ENCODE data around the gene CMPK1.

The CMPK1 gene

GRCh38 chr1:47390843-47391242 lies 57.3 kb downstream of the CMPK1 start:
- Histone ChIP-seq H3K4me3 (ENCODE audit: low read length) (no peak overlapping the region), H3K9me3 (ENCODE audit: control insufficient read depth, insufficient read depth, low read length) (no peaks in the 10 kb centered on the region), H3K79me2 (ENCODE audit: control insufficient read depth, low read length) (no peaks in the 10 kb centered on the region), H3K9me2 (replicated peaks; ENCODE audit: control insufficient read depth, low read length) (no peaks in the 10 kb centered on the region), H3K36me3 (ENCODE audit: control insufficient read depth, low read length) (no peaks in the 10 kb centered on the region), H3F3A (ENCODE audit: control insufficient read depth, insufficient read depth) (no peaks in the 10 kb centered on the region), H4K20me1 (ENCODE audit: control insufficient read depth, insufficient read depth, low read depth, low read length) (peaks cover 4% of the 10 kb centered on the region; the same call in 1 of the 2 replicates), H3K27me3 (ENCODE audit: control insufficient read depth, low read length) (no peaks in the 10 kb centered on the region), H3K4me1 (ENCODE audit: control insufficient read depth, low read length) (no peaks in the 10 kb centered on the region), H3K4me2 (ENCODE audit: low read length) (no peak overlapping the region), H3K27ac (ENCODE audit: low read depth, low read length) (no peak overlapping the region)
- no peak for TF ChIP-seq EZH2phosphoT487 (IDR thresholded peaks at IDR 0.05; ENCODE audit: borderline replicate concordance, low read length)
- TF ChIP-seq, protein P1, sequence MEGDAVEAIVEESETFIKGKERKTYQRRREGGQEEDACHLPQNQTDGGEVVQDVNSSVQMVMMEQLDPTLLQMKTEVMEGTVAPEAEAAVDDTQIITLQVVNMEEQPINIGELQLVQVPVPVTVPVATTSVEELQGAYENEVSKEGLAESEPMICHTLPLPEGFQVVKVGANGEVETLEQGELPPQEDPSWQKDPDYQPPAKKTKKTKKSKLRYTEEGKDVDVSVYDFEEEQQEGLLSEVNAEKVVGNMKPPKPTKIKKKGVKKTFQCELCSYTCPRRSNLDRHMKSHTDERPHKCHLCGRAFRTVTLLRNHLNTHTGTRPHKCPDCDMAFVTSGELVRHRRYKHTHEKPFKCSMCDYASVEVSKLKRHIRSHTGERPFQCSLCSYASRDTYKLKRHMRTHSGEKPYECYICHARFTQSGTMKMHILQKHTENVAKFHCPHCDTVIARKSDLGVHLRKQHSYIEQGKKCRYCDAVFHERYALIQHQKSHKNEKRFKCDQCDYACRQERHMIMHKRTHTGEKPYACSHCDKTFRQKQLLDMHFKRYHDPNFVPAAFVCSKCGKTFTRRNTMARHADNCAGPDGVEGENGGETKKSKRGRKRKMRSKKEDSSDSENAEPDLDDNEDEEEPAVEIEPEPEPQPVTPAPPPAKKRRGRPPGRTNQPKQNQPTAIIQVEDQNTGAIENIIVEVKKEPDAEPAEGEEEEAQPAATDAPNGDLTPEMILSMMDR (IDR thresholded peaks at IDR 0.05; ENCODE audit: low read depth, low read length, poor library complexity, severe bottlenecking), result no peak

GRCh38 chr1:47393141-47393540 lies 59.6 kb downstream of the CMPK1 start:
- H3K4me3 ChIP-seq (ENCODE audit: low read length), result no peak overlapping the region
- no peaks in the 10 kb centered on the region for H3K4me1 ChIP-seq (ENCODE audit: control insufficient read depth, low read length)
- H3K36me3 ChIP-seq (ENCODE audit: control insufficient read depth, low read length), result no peaks in the 10 kb centered on the region
- H4K20me1 ChIP-seq (ENCODE audit: control insufficient read depth, insufficient read depth, low read depth, low read length), result peaks cover 4% of the 10 kb centered on the region; the same call in 1 of the 2 replicates
- no peak overlapping the region for H3K4me2 ChIP-seq (ENCODE audit: low read length)
- TF ChIP-seq EZH2phosphoT487 (IDR thresholded peaks at IDR 0.05; ENCODE audit: borderline replicate concordance, low read length), result no peak
- TF ChIP-seq, protein P1 (IDR thresholded peaks at IDR 0.05; ENCODE audit: low read depth, low read length, poor library complexity, severe bottlenecking), result no peak
- no peaks in the 10 kb centered on the region for H3F3A ChIP-seq (ENCODE audit: control insufficient read depth, insufficient read depth)
- H3K9me2 ChIP-seq (replicated peaks; ENCODE audit: control insufficient read depth, low read length), result no peaks in the 10 kb centered on the region
- H3K9me3 ChIP-seq (ENCODE audit: control insufficient read depth, insufficient read depth, low read length), result no peaks in the 10 kb centered on the region
- H3K27me3 ChIP-seq (ENCODE audit: control insufficient read depth, low read length), result no peaks in the 10 kb centered on the region
- H3K27ac ChIP-seq (ENCODE audit: low read depth, low read length), result no peak overlapping the region
- no peaks in the 10 kb centered on the region for H3K79me2 ChIP-seq (ENCODE audit: control insufficient read depth, low read length)

DNA sequence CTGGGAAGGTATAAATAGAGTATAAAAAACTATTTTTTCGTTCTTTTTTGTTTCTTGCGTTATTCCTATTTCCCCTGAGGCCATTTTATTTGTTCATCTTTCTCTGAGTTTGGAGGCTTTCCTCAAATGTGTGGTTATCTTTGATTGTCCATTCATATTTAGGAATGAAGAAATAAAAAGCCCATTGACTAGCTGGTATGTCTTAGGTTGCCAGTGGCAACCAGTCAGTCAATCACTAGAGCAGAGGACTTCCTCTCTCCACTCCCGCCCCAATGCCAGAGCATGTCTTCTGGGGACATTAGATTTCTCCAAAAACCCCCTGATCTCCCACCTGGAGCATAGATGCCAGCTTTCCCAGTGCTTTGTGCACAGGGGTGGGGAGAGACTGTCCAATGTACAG lies 61.8 kb downstream of the CMPK1 start:
- Histone ChIP-seq H3K36me3 (ENCODE audit: control insufficient read depth, low read length) (no peaks in the 10 kb centered on the region), H3K9me3 (ENCODE audit: control insufficient read depth, insufficient read depth, low read length) (no peaks in the 10 kb centered on the region), H3F3A (ENCODE audit: control insufficient read depth, insufficient read depth) (no peaks in the 10 kb centered on the region), H3K27me3 (ENCODE audit: control insufficient read depth, low read length) (no peaks in the 10 kb centered on the region), H3K4me2 (ENCODE audit: low read length) (no peak overlapping the region), H3K79me2 (ENCODE audit: control insufficient read depth, low read length) (no peaks in the 10 kb centered on the region), H3K4me3 (ENCODE audit: low read length) (no peak overlapping the region), H3K27ac (ENCODE audit: low read depth, low read length) (no peak overlapping the region), H3K4me1 (ENCODE audit: control insufficient read depth, low read length) (peaks cover 10% of the 10 kb centered on the region), H4K20me1 (ENCODE audit: control insufficient read depth, insufficient read depth, low read depth, low read length) (no peaks in the 10 kb centered on the region), H3K9me2 (replicated peaks; ENCODE audit: control insufficient read depth, low read length) (no peaks in the 10 kb centered on the region)
- TF ChIP-seq, protein P1 (IDR thresholded peaks at IDR 0.05; ENCODE audit: low read depth, low read length, poor library complexity, severe bottlenecking), result no peak
- TF ChIP-seq EZH2phosphoT487 (IDR thresholded peaks at IDR 0.05; ENCODE audit: borderline replicate concordance, low read length), result no peak

All from DOHH2 (cell line).